ENCODE results near the gene PHACTR2. TPM values are rescaled to one million over a fixed set of nuclear protein-coding genes. Genes with fewer than 3 reads are reported as not detected.

The PHACTR2 gene
- total RNA-seq, 2 experiments from 2014 or later: 19.6 to 25.0 TPM

DNA sequence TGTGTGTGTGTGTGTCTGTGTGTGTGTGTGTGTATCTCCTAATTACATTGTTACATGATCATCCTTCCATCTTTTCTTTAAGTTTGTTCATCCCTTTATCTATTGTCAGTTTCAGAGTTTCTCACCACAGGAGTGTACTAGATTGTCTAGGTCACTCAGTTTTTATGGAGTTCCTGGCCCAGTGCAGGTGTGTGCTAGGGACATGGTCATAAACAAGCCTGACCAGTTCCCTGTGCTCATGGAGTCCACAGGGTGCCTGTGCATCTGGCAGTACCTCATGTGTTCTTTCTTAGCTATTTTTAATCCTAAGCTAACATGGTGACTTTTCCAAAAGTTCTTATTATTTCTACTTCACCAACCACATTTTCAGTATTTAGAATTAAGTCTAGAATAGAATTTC lies 43.9 kb downstream of the PHACTR2 start:
- no peak overlapping the region for H3K4me3 Mint-ChIP-seq
- intact Hi-C loops (cut with DNase I, micrococcal nuclease): no loop called here
- H3K36me3 Mint-ChIP-seq (ENCODE audit: low read depth): peaks cover 53% of the 10 kb centered on the region
- H3K4me3 ChIP-seq (ENCODE audit: low read length): no peak overlapping the region
- no peak for ATAC-seq (ENCODE audit: poor library complexity)
- H3K9me3 Mint-ChIP-seq: peaks cover 7% of the 10 kb centered on the region
- peaks cover 0 to 3% of the 10 kb centered on the region in 2 experiments for H3K9me3 ChIP-seq (ENCODE audit: control insufficient read depth in 1 of 2, insufficient read depth in 1 of 2, low read length in 2 of 2)
- H3K4me1 Mint-ChIP-seq (ENCODE audit: low read depth): no peaks in the 10 kb centered on the region
- DNase-seq: no peak
- no peaks in the 10 kb centered on the region for H3K4me1 ChIP-seq (ENCODE audit: insufficient read depth, low read length)
- H3K27ac ChIP-seq (ENCODE audit: low read depth in 1 of 2, low read length in 2 of 2): no peak overlapping the region
- no peaks in the 10 kb centered on the region for H3K27me3 Mint-ChIP-seq
- CTCF ChIA-PET: no interaction called here
- TF ChIP-seq, protein P1, sequence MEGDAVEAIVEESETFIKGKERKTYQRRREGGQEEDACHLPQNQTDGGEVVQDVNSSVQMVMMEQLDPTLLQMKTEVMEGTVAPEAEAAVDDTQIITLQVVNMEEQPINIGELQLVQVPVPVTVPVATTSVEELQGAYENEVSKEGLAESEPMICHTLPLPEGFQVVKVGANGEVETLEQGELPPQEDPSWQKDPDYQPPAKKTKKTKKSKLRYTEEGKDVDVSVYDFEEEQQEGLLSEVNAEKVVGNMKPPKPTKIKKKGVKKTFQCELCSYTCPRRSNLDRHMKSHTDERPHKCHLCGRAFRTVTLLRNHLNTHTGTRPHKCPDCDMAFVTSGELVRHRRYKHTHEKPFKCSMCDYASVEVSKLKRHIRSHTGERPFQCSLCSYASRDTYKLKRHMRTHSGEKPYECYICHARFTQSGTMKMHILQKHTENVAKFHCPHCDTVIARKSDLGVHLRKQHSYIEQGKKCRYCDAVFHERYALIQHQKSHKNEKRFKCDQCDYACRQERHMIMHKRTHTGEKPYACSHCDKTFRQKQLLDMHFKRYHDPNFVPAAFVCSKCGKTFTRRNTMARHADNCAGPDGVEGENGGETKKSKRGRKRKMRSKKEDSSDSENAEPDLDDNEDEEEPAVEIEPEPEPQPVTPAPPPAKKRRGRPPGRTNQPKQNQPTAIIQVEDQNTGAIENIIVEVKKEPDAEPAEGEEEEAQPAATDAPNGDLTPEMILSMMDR (IDR thresholded peaks at IDR 0.05): no peak
- H3K36me3 ChIP-seq (ENCODE audit: insufficient read depth, low read length): peaks cover 15% of the 10 kb centered on the region
- H3K27ac Mint-ChIP-seq: no peak overlapping the region
- POLR2A ChIA-PET: no interaction called here
- H3K27me3 ChIP-seq (ENCODE audit: control insufficient read depth in 1 of 2, insufficient read depth in 2 of 2, low read length in 2 of 2): no peaks in the 10 kb centered on the region

DNA sequence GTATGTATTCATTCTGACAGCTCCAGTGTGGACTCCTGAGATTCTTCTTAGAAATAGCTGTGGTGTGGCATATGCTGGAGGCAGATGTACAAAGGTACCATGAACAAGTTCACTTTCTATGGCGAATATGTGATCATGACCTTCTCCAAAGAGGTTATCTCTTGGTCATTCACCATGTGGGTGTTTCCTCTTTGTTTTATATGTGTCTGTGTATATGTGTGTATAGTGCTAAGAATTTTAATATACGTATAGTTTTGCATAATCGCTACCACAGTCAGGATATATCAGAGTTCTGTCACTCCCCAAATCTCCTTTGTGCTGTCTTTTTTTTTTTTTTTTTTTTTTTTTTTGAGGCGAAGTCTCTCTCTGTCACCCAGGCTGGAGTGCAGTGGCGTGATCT lies 47.1 kb downstream of the PHACTR2 start:
- peaks cover 15% of the 10 kb centered on the region for H3K36me3 ChIP-seq (ENCODE audit: insufficient read depth, low read length)
- CTCF ChIA-PET: no interaction called here
- TF ChIP-seq, protein P1 (IDR thresholded peaks at IDR 0.05): no peak
- no peaks in the 10 kb centered on the region for H3K27me3 ChIP-seq (ENCODE audit: control insufficient read depth in 1 of 2, insufficient read depth in 2 of 2, low read length in 2 of 2)
- Mint-ChIP-seq H3K27ac (no peak overlapping the region), H3K36me3 (ENCODE audit: low read depth) (peaks cover 68% of the 10 kb centered on the region), H3K4me1 (ENCODE audit: low read depth) (no peaks in the 10 kb centered on the region), H3K27me3 (no peaks in the 10 kb centered on the region), H3K9me3 (peaks cover 7% of the 10 kb centered on the region), H3K4me3 (no peak overlapping the region)
- H3K9me3 ChIP-seq (ENCODE audit: control insufficient read depth in 1 of 2, insufficient read depth in 1 of 2, low read length in 2 of 2): peaks cover 0 to 3% of the 10 kb centered on the region in 2 experiments
- intact Hi-C loops (cut with DNase I, micrococcal nuclease): no loop called here
- DNase-seq: no peak
- H3K27ac ChIP-seq (ENCODE audit: low read depth in 1 of 2, low read length in 2 of 2): no peak overlapping the region
- POLR2A ChIA-PET: no interaction called here
- ATAC-seq (ENCODE audit: poor library complexity): no peak
- H3K4me1 ChIP-seq (ENCODE audit: insufficient read depth, low read length): no peaks in the 10 kb centered on the region
- H3K4me3 ChIP-seq (ENCODE audit: low read length): no peak overlapping the region

DNA sequence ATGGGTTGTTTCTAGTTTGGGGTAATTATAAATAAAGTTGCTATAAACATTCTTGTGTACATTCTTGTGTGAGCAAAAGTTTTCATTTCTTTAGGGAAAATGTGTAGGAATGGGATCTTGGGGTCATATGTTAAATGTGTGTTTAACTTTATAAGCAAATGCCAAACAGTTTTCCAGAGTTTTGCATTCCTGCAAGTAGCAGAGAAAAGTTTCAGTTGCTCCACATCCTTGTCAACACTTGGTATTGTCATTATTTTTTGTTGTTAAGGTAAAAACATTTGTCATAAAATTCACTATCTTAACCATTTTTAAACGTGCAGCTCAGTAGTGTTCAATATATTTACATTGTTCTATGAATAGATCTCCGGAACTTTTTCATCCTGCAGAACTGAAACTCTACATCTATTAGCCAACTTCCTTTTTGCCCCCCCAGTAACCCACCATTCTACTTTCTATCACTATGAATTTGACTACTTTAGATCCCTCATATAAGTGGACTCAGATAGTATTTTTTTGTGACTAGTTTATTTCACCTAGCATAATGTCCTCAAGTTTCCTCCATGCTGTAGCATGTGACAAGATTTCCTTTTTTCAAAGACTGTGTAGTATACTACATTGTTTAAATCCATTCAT lies 48.4 kb downstream of the PHACTR2 start:
- no peak overlapping the region for H3K4me3 ChIP-seq (ENCODE audit: low read length)
- H3K36me3 Mint-ChIP-seq (ENCODE audit: low read depth): peaks cover 63% of the 10 kb centered on the region
- H3K27ac Mint-ChIP-seq: no peak overlapping the region
- no peaks in the 10 kb centered on the region for H3K27me3 Mint-ChIP-seq
- H3K27me3 ChIP-seq (ENCODE audit: control insufficient read depth in 1 of 2, insufficient read depth in 2 of 2, low read length in 2 of 2): no peaks in the 10 kb centered on the region
- H3K4me3 Mint-ChIP-seq: no peak overlapping the region
- intact Hi-C loops (cut with DNase I, micrococcal nuclease): no loop called here
- TF ChIP-seq, protein P1 (IDR thresholded peaks at IDR 0.05): no peak
- H3K9me3 Mint-ChIP-seq: peaks cover 7% of the 10 kb centered on the region
- no peak overlapping the region for H3K27ac ChIP-seq (ENCODE audit: low read depth in 1 of 2, low read length in 2 of 2)
- CTCF ChIA-PET: no interaction called here
- H3K4me1 Mint-ChIP-seq (ENCODE audit: low read depth): no peaks in the 10 kb centered on the region
- ATAC-seq (ENCODE audit: poor library complexity) (no peak), DNase-seq (no peak)
- POLR2A ChIA-PET: interaction anchor here (0.6 kb wide), 1 partner anchor 298 kb away, joined by 3 read pairs; no protein-coding TSS in a partner anchor
- peaks cover 0 to 3% of the 10 kb centered on the region in 2 experiments for H3K9me3 ChIP-seq (ENCODE audit: control insufficient read depth in 1 of 2, insufficient read depth in 1 of 2, low read length in 2 of 2)
- H3K4me1 ChIP-seq (ENCODE audit: insufficient read depth, low read length): no peaks in the 10 kb centered on the region
- peaks cover 13% of the 10 kb centered on the region for H3K36me3 ChIP-seq (ENCODE audit: insufficient read depth, low read length)

Measured in CD4-positive, alpha-beta T cell (primary cell).